ENCODE results near the gene LRRTM2. TPM values are rescaled to one million over a fixed set of nuclear protein-coding genes. Genes with fewer than 3 reads are reported as not detected.

Gene LRRTM2
- total RNA-seq, 1 donor from 2014 or later = not detected

- Histone ChIP-seq H3K27me3 (ENCODE audit: low read depth) (no peaks in the 10 kb centered on the region), H3K9me3 (replicated peaks) (no peaks in the 10 kb centered on the region), H3K4me3 (no peak overlapping the region), H3K36me3 (no peaks in the 10 kb centered on the region), H3K27ac (replicated peaks) (no peak overlapping the region), H3K4me1 (peaks cover 91% of the 10 kb centered on the region)
- DNase-seq = no peak
- TF ChIP-seq, protein P1, sequence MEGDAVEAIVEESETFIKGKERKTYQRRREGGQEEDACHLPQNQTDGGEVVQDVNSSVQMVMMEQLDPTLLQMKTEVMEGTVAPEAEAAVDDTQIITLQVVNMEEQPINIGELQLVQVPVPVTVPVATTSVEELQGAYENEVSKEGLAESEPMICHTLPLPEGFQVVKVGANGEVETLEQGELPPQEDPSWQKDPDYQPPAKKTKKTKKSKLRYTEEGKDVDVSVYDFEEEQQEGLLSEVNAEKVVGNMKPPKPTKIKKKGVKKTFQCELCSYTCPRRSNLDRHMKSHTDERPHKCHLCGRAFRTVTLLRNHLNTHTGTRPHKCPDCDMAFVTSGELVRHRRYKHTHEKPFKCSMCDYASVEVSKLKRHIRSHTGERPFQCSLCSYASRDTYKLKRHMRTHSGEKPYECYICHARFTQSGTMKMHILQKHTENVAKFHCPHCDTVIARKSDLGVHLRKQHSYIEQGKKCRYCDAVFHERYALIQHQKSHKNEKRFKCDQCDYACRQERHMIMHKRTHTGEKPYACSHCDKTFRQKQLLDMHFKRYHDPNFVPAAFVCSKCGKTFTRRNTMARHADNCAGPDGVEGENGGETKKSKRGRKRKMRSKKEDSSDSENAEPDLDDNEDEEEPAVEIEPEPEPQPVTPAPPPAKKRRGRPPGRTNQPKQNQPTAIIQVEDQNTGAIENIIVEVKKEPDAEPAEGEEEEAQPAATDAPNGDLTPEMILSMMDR (IDR thresholded peaks at IDR 0.05; ENCODE audit: borderline replicate concordance) = no peak
- intact Hi-C loops (cut with micrococcal nuclease) = no loop called here
Measured at GRCh38 chr5:138869763-138870500, 5.2 kb downstream of the LRRTM2 start.

GRCh38 chr5:138869038-138869437 is 6.1 kb downstream of the LRRTM2 start:
- Histone ChIP-seq H3K4me3 (no peak overlapping the region), H3K27me3 (ENCODE audit: low read depth) (no peaks in the 10 kb centered on the region), H3K36me3 (no peaks in the 10 kb centered on the region), H3K27ac (replicated peaks) (no peak overlapping the region), H3K4me1 (peaks cover 82% of the 10 kb centered on the region), H3K9me3 (replicated peaks) (no peaks in the 10 kb centered on the region)
- intact Hi-C loops (cut with micrococcal nuclease) = no loop called here
- DNase-seq = no peak
- TF ChIP-seq, protein P1 (IDR thresholded peaks at IDR 0.05; ENCODE audit: borderline replicate concordance) = no peak

- TF ChIP-seq, protein P1 (IDR thresholded peaks at IDR 0.05; ENCODE audit: borderline replicate concordance) = no peak
- Histone ChIP-seq H3K27me3 (ENCODE audit: low read depth) (no peaks in the 10 kb centered on the region), H3K4me3 (no peak overlapping the region), H3K36me3 (peaks cover 13% of the 10 kb centered on the region), H3K9me3 (replicated peaks) (peaks cover 13% of the 10 kb centered on the region), H3K4me1 (peaks cover 64% of the 10 kb centered on the region), H3K27ac (replicated peaks) (no peak overlapping the region)
- DNase-seq = no peak
- intact Hi-C loops (cut with micrococcal nuclease) = no loop called here
Measured at GRCh38 chr5:138867011-138867410, 8.1 kb downstream of the LRRTM2 start.

- intact Hi-C loops (cut with micrococcal nuclease) = no loop called here
- Histone ChIP-seq H3K27ac (replicated peaks) (no peak overlapping the region), H3K27me3 (ENCODE audit: low read depth) (no peaks in the 10 kb centered on the region), H3K4me1 (peaks cover 56% of the 10 kb centered on the region), H3K4me3 (no peak overlapping the region), H3K36me3 (no peaks in the 10 kb centered on the region), H3K9me3 (replicated peaks) (no peaks in the 10 kb centered on the region)
- DNase-seq = no peak
- TF ChIP-seq, protein P1 (IDR thresholded peaks at IDR 0.05; ENCODE audit: borderline replicate concordance) = no peak
Measured at GRCh38 chr5:138853132-138853531, 22.0 kb downstream of the LRRTM2 start.

- Histone ChIP-seq H3K27me3 (ENCODE audit: low read depth) (no peaks in the 10 kb centered on the region), H3K36me3 (no peaks in the 10 kb centered on the region), H3K4me1 (peaks cover 71% of the 10 kb centered on the region), H3K4me3 (no peak overlapping the region), H3K27ac (replicated peaks) (no peak overlapping the region), H3K9me3 (replicated peaks) (no peaks in the 10 kb centered on the region)
- no peak for DNase-seq
- TF ChIP-seq, protein P1 (IDR thresholded peaks at IDR 0.05; ENCODE audit: borderline replicate concordance) = no peak
- intact Hi-C loops (cut with micrococcal nuclease) = no loop called here
Measured at GRCh38 chr5:138850865-138851435, 24.2 kb downstream of the LRRTM2 start.
